Stomach smooth muscle (tissue), 2 donors: ENCODE data around the gene OPN4.

Experiments used
- H3K27ac ChIP-seq: one replicate; pipeline ENCODE4 v1.7.0; 2013; ENCODE audit warnings: mild to moderate bottlenecking, low read length, inconsistent platforms
- H3K27me3 ChIP-seq, 2 donors: one replicate each; pipeline ENCODE4 v1.7.0; 2013; ENCODE audit warnings: low read length in 2 of 2; ENCODE audit not compliant: insufficient read depth in 2 of 2, control insufficient read depth in 1 of 2
- H3K36me3 ChIP-seq, 2 donors: one replicate each; pipeline ENCODE4 v1.7.0; 2013; ENCODE audit warnings: low read length in 2 of 2; ENCODE audit not compliant: control insufficient read depth in 2 of 2, insufficient read depth in 2 of 2
- H3K4me1 ChIP-seq: one replicate; pipeline ENCODE4 v1.7.0; 2013; ENCODE audit warnings: low read length; ENCODE audit not compliant: control insufficient read depth, insufficient read depth
- H3K4me3 ChIP-seq, 2 donors: one replicate each; pipeline ENCODE4 v1.7.0; 2013; ENCODE audit warnings: low read length in 2 of 2
- H3K9ac ChIP-seq, 2 donors: one replicate each; pipeline ENCODE4 v1.7.0; 2013; ENCODE audit warnings: low read length in 2 of 2, mild to moderate bottlenecking in 1 of 2
- H3K9me3 ChIP-seq, 2 donors: one replicate each; pipeline ENCODE4 v1.7.0; 2013; ENCODE audit warnings: low read length in 2 of 2; ENCODE audit not compliant: control insufficient read depth in 2 of 2
- donor health status: healthy.
- donor health status: Pancreatic carcinoma.

OPN4 gene

GRCh38 chr10:86670290-86670811 is 16.0 kb downstream of the OPN4 start:
- Histone ChIP-seq H3K27me3 (no peaks in the 10 kb centered on the region), H3K36me3 (no peaks in the 10 kb centered on the region), H3K27ac (peak overlapping the region; percentile 97), H3K9ac (peak overlapping the region; percentile 78 to 90), H3K4me1 (peaks cover 80% of the 10 kb centered on the region), H3K4me3 (peak overlapping the region; percentile 77 to 87), H3K9me3 (no peaks in the 10 kb centered on the region)

GRCh38 chr10:86670876-86671275 is 16.5 kb downstream of the OPN4 start:
- H3K9me3 ChIP-seq = no peaks in the 10 kb centered on the region
- peaks cover 84% of the 10 kb centered on the region for H3K4me1 ChIP-seq
- H3K9ac ChIP-seq = peak overlapping the region; percentile 78 to 90
- H3K27ac ChIP-seq = peak overlapping the region; percentile 97
- H3K4me3 ChIP-seq = peak overlapping the region; percentile 77 to 87
- H3K27me3 ChIP-seq = no peaks in the 10 kb centered on the region
- H3K36me3 ChIP-seq = no peaks in the 10 kb centered on the region

GRCh38 chr10:86671419-86671818 is 17.1 kb downstream of the OPN4 start:
- Histone ChIP-seq H3K36me3 (no peaks in the 10 kb centered on the region), H3K9ac (peak overlapping the region; percentile 78 to 90), H3K4me3 (peak overlapping the region; percentile 77 to 87), H3K27ac (peak overlapping the region; percentile 97), H3K9me3 (no peaks in the 10 kb centered on the region), H3K4me1 (peaks cover 86% of the 10 kb centered on the region), H3K27me3 (no peaks in the 10 kb centered on the region)

- Histone ChIP-seq H3K27ac (peak overlapping the region; percentile 97), H3K9ac (peak overlapping the region; percentile 52 to 58), H3K9me3 (no peaks in the 10 kb centered on the region), H3K36me3 (no peaks in the 10 kb centered on the region), H3K4me3 (peak overlapping the region; percentile 77 to 87), H3K4me1 (peaks cover 89% of the 10 kb centered on the region), H3K27me3 (no peaks in the 10 kb centered on the region)
Observed at GRCh38 chr10:86671985-86672710, 17.8 kb downstream of the OPN4 start.

GRCh38 chr10:86673216-86673826 is 19.0 kb downstream of the OPN4 start:
- H3K4me1 ChIP-seq = peaks cover 83% of the 10 kb centered on the region

GRCh38 chr10:86673827-86674581 is 19.7 kb downstream of the OPN4 start:
- H3K9me3 ChIP-seq = no peaks in the 10 kb centered on the region
- H3K36me3 ChIP-seq = peaks cover 0 to 2% of the 10 kb centered on the region in 2 donors
- H3K27me3 ChIP-seq = no peaks in the 10 kb centered on the region
- peak overlapping the region in 1 of 2 donors; percentile 87 for H3K4me3 ChIP-seq
- peaks cover 80% of the 10 kb centered on the region for H3K4me1 ChIP-seq
- H3K9ac ChIP-seq = peak overlapping the region in 1 of 2 donors; percentile 51
- peak overlapping the region; percentile 76 for H3K27ac ChIP-seq

More at GRCh38 chr10:86673216-86673826, 19.0 kb downstream of the OPN4 start:
- Histone ChIP-seq H3K9me3 (no peaks in the 10 kb centered on the region), H3K27ac (peak overlapping the region; percentile 76), H3K27me3 (no peaks in the 10 kb centered on the region), H3K9ac (peak overlapping the region; percentile 42 to 52), H3K36me3 (peaks cover 0 to 2% of the 10 kb centered on the region in 2 donors), H3K4me3 (peak overlapping the region in 1 of 2 donors; percentile 87)

- H3K36me3 ChIP-seq = peaks cover 0 to 2% of the 10 kb centered on the region in 2 donors
- no peak overlapping the region for H3K9ac ChIP-seq
- H3K27ac ChIP-seq = peak overlapping the region; percentile 76
- H3K4me3 ChIP-seq = no peak overlapping the region
- H3K27me3 ChIP-seq = no peaks in the 10 kb centered on the region
- H3K9me3 ChIP-seq = no peaks in the 10 kb centered on the region
- peaks cover 80% of the 10 kb centered on the region for H3K4me1 ChIP-seq
Observed at GRCh38 chr10:86674912-86675311, 20.6 kb downstream of the OPN4 start.

- Histone ChIP-seq H3K4me3 (no peak overlapping the region), H3K9ac (no peak overlapping the region), H3K27ac (no peak overlapping the region)
Observed at GRCh38 chr10:86677374-86677773, 23.0 kb downstream of the OPN4 start.

GRCh38 chr10:86678999-86679792 is 24.8 kb downstream of the OPN4 start:
- no peak overlapping the region for H3K4me3 ChIP-seq
- H3K27me3 ChIP-seq = no peaks in the 10 kb centered on the region
- peaks cover 83% of the 10 kb centered on the region for H3K4me1 ChIP-seq
- H3K9ac ChIP-seq = no peak overlapping the region
- peaks cover 8 to 15% of the 10 kb centered on the region in 2 donors for H3K36me3 ChIP-seq
- H3K27ac ChIP-seq = peak overlapping the region; percentile 74
- no peaks in the 10 kb centered on the region for H3K9me3 ChIP-seq

More at GRCh38 chr10:86677374-86677773, 23.0 kb downstream of the OPN4 start:
- peaks cover 83% of the 10 kb centered on the region for H3K4me1 ChIP-seq
- H3K27me3 ChIP-seq = no peaks in the 10 kb centered on the region
- H3K36me3 ChIP-seq = peaks cover 8 to 10% of the 10 kb centered on the region in 2 donors
- no peaks in the 10 kb centered on the region for H3K9me3 ChIP-seq

GRCh38 chr10:86681047-86681446 is 26.7 kb downstream of the OPN4 start:
- Histone ChIP-seq H3K9me3 (no peaks in the 10 kb centered on the region), H3K27me3 (no peaks in the 10 kb centered on the region), H3K36me3 (peaks cover 8 to 15% of the 10 kb centered on the region in 2 donors), H3K4me1 (peaks cover 82% of the 10 kb centered on the region), H3K27ac (peak overlapping the region; percentile 74), H3K9ac (no peak overlapping the region), H3K4me3 (no peak overlapping the region)
